ENCODE measurements around the gene NEXMIF. TPM values are rescaled to one million over a fixed set of nuclear protein-coding genes. Genes with fewer than 3 reads are reported as not detected.
"Not testable (repeated sequence)": the region's sequence is repeated elsewhere in the genome, so short reads cannot be mapped to it uniquely, and the experiment has no call there.

The NEXMIF gene
- total RNA-seq, 1 donor from 2014 or later: under 0.01 TPM

DNA sequence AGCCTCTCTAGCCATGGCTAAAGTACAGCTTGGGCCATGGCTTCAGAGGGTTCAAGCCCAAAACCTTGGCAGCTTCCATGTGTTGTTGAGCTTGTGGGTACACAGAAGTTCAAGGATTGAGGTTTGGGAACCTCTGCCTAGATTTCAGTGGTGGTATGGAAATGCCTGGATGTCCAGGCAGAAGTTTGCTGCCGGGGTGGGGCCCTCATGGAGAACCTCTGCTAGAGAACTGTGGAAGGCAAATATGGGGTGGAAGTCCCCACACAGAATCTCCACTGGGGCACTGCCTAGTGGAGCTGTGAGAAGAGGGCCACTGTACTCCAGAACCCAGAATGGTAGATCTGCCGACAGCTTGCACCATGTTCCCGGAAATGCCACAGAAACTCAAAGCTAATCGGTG, 59.5 kb downstream of the NEXMIF start:
- no peak for DNase-seq (ENCODE audit: low read depth)
- TF ChIP-seq, protein P1, sequence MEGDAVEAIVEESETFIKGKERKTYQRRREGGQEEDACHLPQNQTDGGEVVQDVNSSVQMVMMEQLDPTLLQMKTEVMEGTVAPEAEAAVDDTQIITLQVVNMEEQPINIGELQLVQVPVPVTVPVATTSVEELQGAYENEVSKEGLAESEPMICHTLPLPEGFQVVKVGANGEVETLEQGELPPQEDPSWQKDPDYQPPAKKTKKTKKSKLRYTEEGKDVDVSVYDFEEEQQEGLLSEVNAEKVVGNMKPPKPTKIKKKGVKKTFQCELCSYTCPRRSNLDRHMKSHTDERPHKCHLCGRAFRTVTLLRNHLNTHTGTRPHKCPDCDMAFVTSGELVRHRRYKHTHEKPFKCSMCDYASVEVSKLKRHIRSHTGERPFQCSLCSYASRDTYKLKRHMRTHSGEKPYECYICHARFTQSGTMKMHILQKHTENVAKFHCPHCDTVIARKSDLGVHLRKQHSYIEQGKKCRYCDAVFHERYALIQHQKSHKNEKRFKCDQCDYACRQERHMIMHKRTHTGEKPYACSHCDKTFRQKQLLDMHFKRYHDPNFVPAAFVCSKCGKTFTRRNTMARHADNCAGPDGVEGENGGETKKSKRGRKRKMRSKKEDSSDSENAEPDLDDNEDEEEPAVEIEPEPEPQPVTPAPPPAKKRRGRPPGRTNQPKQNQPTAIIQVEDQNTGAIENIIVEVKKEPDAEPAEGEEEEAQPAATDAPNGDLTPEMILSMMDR (conservative IDR thresholded peaks at IDR 0.05; ENCODE audit: low read depth, low read length): no peak
- no peak overlapping the region for H3K4me3 ChIP-seq (ENCODE audit: low read depth, low read length)

DNA sequence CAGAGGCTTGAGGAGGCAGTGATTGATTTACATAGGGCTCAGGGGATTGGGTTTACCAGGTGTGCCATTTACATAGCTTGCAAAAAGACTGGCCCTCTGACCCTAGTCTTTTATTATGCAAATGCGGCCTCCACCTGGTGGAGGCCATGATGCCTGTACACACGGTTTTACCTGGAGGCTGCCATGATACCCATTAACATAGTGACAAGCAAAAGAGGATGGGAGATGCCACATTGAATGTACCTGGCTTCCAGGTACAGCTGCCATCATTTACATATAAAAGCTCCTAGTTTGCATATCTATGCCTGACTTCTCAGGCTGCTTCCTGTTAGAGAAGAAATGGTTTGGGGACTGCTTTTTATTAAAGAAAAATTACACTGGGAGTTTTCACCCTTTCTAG, 72.0 kb downstream of the NEXMIF start:
- no peak for DNase-seq (ENCODE audit: low read depth)
- TF ChIP-seq, protein P1 (conservative IDR thresholded peaks at IDR 0.05; ENCODE audit: low read depth, low read length): no peak
- H3K4me3 ChIP-seq (ENCODE audit: low read depth, low read length): no peak overlapping the region

DNA sequence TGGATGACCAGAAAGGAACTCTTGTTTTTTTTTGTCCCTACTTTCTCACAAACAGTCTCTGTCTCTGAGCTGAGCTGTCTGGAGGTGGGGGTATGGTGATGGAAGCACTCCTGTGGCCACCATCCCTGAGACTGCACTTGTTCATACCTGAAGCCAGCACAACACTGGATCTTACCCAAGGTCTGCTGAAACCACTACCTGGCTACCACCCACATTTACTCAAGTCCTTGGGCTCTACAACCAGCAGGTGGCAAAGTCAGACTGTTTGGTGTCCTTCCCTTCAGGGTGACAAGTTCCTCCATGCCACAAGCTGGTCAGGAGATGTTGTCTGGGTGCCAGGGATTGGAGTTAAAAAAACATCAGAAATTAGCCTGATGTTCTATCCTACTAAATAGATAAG, 89.7 kb downstream of the NEXMIF start:
- no peak for DNase-seq (ENCODE audit: low read depth)
- H3K4me3 ChIP-seq (ENCODE audit: low read depth, low read length): no peak overlapping the region
- TF ChIP-seq, protein P1 (conservative IDR thresholded peaks at IDR 0.05; ENCODE audit: low read depth, low read length): no peak

DNA sequence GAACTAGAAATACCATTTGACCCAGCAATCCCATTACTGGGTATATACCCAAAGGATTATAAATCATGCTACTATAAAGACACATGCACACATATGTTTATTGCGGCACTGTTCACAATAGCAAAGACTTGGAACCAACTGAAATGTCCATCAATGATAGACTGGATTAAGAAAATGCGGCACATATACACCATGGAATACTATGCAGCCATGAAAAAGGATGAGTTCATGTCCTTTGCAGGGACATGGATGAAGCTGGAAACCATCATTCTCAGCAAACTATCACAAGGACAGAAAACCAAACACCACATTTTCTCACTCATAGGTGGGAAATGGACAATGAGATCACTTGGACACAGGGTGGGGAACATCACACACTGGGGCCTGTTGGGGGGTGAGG, 105.5 kb downstream of the NEXMIF start:
- not testable (repeated sequence) for DNase-seq (ENCODE audit: low read depth); H3K4me3 ChIP-seq (ENCODE audit: low read depth, low read length)

DNA sequence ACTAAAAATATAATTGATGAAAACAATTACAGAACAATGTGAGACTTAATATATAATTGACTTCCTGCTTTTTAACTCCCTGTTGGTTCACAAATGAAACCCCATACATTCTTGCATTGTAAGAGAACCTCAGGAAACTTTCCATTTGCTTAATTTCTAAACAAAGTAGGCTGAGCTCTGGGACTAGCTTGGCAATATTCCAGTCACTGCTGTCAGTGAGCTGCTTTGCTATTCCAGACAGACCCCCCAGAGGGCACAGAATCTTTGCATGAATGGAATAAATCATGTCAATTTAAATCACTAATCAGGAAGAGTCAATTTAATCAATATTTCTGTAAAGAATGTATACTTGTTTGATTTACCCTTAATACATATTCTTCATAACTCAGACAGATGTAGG, 110.6 kb downstream of the NEXMIF start:
- DNase-seq (ENCODE audit: low read depth): no peak
- H3K4me3 ChIP-seq (ENCODE audit: low read depth, low read length): no peak overlapping the region
- TF ChIP-seq, protein P1 (conservative IDR thresholded peaks at IDR 0.05; ENCODE audit: low read depth, low read length): no peak

DNA sequence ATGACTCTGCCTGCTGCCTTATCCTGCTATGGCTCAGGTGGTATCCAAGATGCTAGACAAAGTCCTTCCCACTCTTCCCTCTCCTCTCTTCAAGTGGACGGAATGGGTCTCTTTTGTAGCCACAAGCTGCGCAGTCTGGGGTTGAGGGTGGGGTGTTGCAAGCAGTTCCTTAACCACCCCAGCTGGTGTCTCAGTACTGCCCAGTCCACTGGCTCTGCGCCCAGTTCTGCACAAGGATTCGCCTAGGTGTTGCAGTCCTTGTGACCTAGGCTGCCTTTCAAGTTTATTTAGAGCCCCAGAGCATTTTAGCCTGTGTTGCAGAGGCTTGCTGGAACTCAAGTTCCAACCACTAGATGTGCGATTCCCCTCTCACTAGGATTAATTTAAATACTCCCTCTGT, 120.7 kb downstream of the NEXMIF start:
- TF ChIP-seq, protein P1 (conservative IDR thresholded peaks at IDR 0.05; ENCODE audit: low read depth, low read length): no peak
- H3K4me3 ChIP-seq (ENCODE audit: low read depth, low read length): no peak overlapping the region
- no peak for DNase-seq (ENCODE audit: low read depth)

DNA sequence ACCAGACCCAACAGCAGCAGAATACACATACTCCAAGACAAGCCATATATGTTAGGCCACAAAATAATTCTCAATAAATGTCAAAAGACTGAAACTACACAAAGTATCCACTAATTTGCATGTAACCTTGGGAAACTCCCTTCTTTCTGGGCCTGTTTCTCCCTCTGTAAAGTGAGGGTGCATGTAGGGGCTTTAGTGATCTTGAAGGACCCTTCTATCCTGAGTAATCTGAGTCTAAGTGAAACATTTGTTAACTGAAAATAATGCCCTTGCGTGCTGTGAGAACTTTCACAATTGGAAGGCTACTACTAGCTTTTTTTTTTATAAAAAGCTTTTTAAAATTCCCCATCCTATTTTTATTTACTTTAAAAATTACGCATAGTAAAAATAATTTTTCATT, 125.2 kb downstream of the NEXMIF start:
- no peak for DNase-seq (ENCODE audit: low read depth)
- TF ChIP-seq, protein P1 (conservative IDR thresholded peaks at IDR 0.05; ENCODE audit: low read depth, low read length): no peak
- H3K4me3 ChIP-seq (ENCODE audit: low read depth, low read length): no peak overlapping the region
